ENCODE results near the gene FERMT2. TPM values are rescaled to one million over a fixed set of nuclear protein-coding genes. Genes with fewer than 3 reads are reported as not detected.

Gene FERMT2
- total RNA-seq, 3 donors from 2014 or later (not counting 1 experiment from before 2014, with no cell fraction given): 0.58 to 1.7 (median 0.92) TPM

DNA sequence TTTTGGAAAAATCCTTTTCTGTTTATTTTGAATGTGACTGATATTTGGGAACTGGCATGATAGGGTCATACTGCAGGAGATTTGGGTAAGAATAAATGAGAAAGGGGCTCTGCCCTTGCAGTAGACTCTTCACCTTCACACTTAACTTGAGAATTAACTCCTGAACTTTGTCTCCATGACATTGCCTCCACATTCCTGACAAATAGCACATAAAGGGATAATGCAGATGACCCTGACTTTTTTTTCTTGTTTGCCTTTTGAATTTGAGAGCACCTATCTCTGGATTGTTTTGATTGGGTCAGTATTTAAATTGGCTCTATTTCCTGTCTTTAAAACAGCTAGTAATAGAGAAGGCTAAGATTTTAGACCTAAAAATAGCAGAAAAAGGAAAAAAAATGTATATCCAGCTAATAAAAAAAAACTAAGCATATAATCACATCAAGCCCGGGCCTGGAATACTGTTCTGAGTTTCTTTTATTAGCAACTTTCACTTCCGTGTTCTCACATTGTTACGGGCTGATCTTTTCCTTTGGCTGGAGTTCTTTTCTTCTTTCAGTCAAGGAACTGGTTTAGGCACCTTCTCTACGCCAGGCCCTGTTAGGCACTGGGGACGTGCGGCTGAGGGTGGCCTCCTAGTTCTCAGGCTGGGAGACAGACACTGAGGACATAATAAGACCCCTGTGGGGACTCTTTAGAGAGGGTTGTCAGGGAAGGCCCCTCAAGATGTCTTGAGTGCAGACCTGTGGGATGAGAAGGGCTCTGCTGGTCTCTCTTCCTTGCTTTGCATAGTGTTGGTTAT lies 106.4 kb downstream of the FERMT2 start:
- intact Hi-C loops (cut with micrococcal nuclease): no loop called here
- 86% methylated on average over 6 of the region's 6 CpGs for WGBS (ENCODE audit: insufficient coverage)
- H3K9me3 Mint-ChIP-seq: no peaks in the 10 kb centered on the region

GRCh38 chr14:52840877-52841276 lies 110.0 kb downstream of the FERMT2 start:
- no peaks in the 10 kb centered on the region for H3K36me3 ChIP-seq (ENCODE audit: control insufficient read depth, insufficient read depth, low read length)
- Mint-ChIP-seq H3K9me3 (no peaks in the 10 kb centered on the region), H3K27ac (no peak overlapping the region), H3K36me3 (no peaks in the 10 kb centered on the region), H3K27me3 (ENCODE audit: low read depth in 2 of 2) (no peaks in the 10 kb centered on the region), H3K4me3 (no peak overlapping the region), H3K4me1 (no peaks in the 10 kb centered on the region)
- no peak overlapping the region for H3K4me3 ChIP-seq (ENCODE audit: low read length)
- no peaks in the 10 kb centered on the region for H3K9me3 ChIP-seq (ENCODE audit: control insufficient read depth, insufficient read depth, low read length)
- H3K27ac ChIP-seq (ENCODE audit: low read length): no peak overlapping the region
- no peak for ATAC-seq
- H3K27me3 ChIP-seq (ENCODE audit: control insufficient read depth, insufficient read depth, low read length): no peaks in the 10 kb centered on the region
- DNase-seq: no peak
- no peak for TF ChIP-seq CTCF (IDR thresholded peaks at IDR 0.05)
- 74% methylated on average over 3 of the region's 3 CpGs for WGBS (ENCODE audit: insufficient coverage)
- H3K4me1 ChIP-seq (ENCODE audit: control insufficient read depth, insufficient read depth, low read length): no peaks in the 10 kb centered on the region
- intact Hi-C loops (cut with micrococcal nuclease): no loop called here

More for the DNA sequence above, 106.4 kb downstream of the FERMT2 start:
- Histone ChIP-seq H3K9me3 (ENCODE audit: control insufficient read depth, insufficient read depth, low read length) (no peaks in the 10 kb centered on the region), H3K4me1 (ENCODE audit: control insufficient read depth, insufficient read depth, low read length) (no peaks in the 10 kb centered on the region), H3K27me3 (ENCODE audit: control insufficient read depth, insufficient read depth, low read length) (no peaks in the 10 kb centered on the region), H3K4me3 (ENCODE audit: low read length) (no peak overlapping the region), H3K27ac (ENCODE audit: low read length) (no peak overlapping the region), H3K36me3 (ENCODE audit: control insufficient read depth, insufficient read depth, low read length) (no peaks in the 10 kb centered on the region)
- no peak for TF ChIP-seq CTCF (IDR thresholded peaks at IDR 0.05)
- H3K36me3 Mint-ChIP-seq: no peaks in the 10 kb centered on the region
- ATAC-seq: peak in 1 of 3 donors; percentile 30
- H3K4me3 Mint-ChIP-seq: no peak overlapping the region
- H3K27ac Mint-ChIP-seq: no peak overlapping the region
- H3K27me3 Mint-ChIP-seq (ENCODE audit: low read depth in 2 of 2): no peaks in the 10 kb centered on the region
- DNase-seq: no peak
- peaks cover 0 to 10% of the 10 kb centered on the region in 2 donors for H3K4me1 Mint-ChIP-seq

- ATAC-seq (no peak), DNase-seq (no peak)
- no peak for TF ChIP-seq CTCF (IDR thresholded peaks at IDR 0.05)
- Mint-ChIP-seq H3K36me3 (no peaks in the 10 kb centered on the region), H3K4me3 (no peak overlapping the region), H3K4me1 (no peaks in the 10 kb centered on the region), H3K9me3 (no peaks in the 10 kb centered on the region), H3K27me3 (ENCODE audit: low read depth in 2 of 2) (peaks cover 0 to 3% of the 10 kb centered on the region in 2 donors), H3K27ac (no peak overlapping the region)
- no peak overlapping the region for H3K4me3 ChIP-seq (ENCODE audit: low read length)
- no peaks in the 10 kb centered on the region for H3K36me3 ChIP-seq (ENCODE audit: control insufficient read depth, insufficient read depth, low read length)
- H3K27ac ChIP-seq (ENCODE audit: low read length): no peak overlapping the region
- H3K27me3 ChIP-seq (ENCODE audit: control insufficient read depth, insufficient read depth, low read length): no peaks in the 10 kb centered on the region
- intact Hi-C loops (cut with micrococcal nuclease): no loop called here
- H3K4me1 ChIP-seq (ENCODE audit: control insufficient read depth, insufficient read depth, low read length): no peaks in the 10 kb centered on the region
- 89% methylated on average over 7 of the region's 7 CpGs for WGBS (ENCODE audit: insufficient coverage)
- H3K9me3 ChIP-seq (ENCODE audit: control insufficient read depth, insufficient read depth, low read length): no peaks in the 10 kb centered on the region
Measured at GRCh38 chr14:52837451-52837850, 113.4 kb downstream of the FERMT2 start.

DNA sequence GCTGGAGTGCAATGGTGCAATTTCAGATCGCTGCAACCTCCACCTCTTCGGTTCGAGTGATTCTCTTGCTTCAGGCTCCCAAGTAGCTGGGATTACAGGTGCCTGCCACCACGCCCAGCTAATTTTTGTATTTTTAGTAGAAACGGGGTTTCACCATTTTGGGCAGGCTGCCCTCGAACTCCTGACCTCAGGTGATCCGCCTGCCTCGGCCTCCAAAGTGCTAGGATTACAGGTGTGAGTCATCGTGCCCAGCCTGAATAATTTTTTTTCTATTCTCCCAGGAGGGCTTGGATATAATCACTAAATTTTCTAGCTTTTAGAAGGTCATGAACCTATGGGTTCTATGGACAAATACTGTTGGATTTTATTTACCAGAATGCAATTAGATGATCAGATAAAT lies 114.8 kb downstream of the FERMT2 start:
- H3K4me1 Mint-ChIP-seq: no peaks in the 10 kb centered on the region
- no peak overlapping the region for H3K27ac Mint-ChIP-seq
- TF ChIP-seq CTCF (IDR thresholded peaks at IDR 0.05): no peak
- intact Hi-C loops (cut with micrococcal nuclease): no loop called here
- no peak overlapping the region for H3K4me3 Mint-ChIP-seq
- no peaks in the 10 kb centered on the region for H3K27me3 ChIP-seq (ENCODE audit: control insufficient read depth, insufficient read depth, low read length)
- no peak overlapping the region for H3K27ac ChIP-seq (ENCODE audit: low read length)
- peaks cover 0 to 3% of the 10 kb centered on the region in 2 donors for H3K27me3 Mint-ChIP-seq (ENCODE audit: low read depth in 2 of 2)
- H3K4me1 ChIP-seq (ENCODE audit: control insufficient read depth, insufficient read depth, low read length): no peaks in the 10 kb centered on the region
- no peak overlapping the region for H3K4me3 ChIP-seq (ENCODE audit: low read length)
- H3K36me3 ChIP-seq (ENCODE audit: control insufficient read depth, insufficient read depth, low read length): no peaks in the 10 kb centered on the region
- DNase-seq (no peak), ATAC-seq (no peak)
- H3K9me3 Mint-ChIP-seq: no peaks in the 10 kb centered on the region
- WGBS (ENCODE audit: insufficient coverage): 92% methylated on average over 9 of the region's 9 CpGs
- no peaks in the 10 kb centered on the region for H3K9me3 ChIP-seq (ENCODE audit: control insufficient read depth, insufficient read depth, low read length)
- no peaks in the 10 kb centered on the region for H3K36me3 Mint-ChIP-seq
